ENCODE measurements around the gene CNTN5.

Gene CNTN5

GRCh38 chr11:99979042-99979441 is 958.3 kb downstream of the CNTN5 start:
- TF ChIP-seq CTCF (conservative IDR thresholded peaks at IDR 0.05), result no peak

DNA sequence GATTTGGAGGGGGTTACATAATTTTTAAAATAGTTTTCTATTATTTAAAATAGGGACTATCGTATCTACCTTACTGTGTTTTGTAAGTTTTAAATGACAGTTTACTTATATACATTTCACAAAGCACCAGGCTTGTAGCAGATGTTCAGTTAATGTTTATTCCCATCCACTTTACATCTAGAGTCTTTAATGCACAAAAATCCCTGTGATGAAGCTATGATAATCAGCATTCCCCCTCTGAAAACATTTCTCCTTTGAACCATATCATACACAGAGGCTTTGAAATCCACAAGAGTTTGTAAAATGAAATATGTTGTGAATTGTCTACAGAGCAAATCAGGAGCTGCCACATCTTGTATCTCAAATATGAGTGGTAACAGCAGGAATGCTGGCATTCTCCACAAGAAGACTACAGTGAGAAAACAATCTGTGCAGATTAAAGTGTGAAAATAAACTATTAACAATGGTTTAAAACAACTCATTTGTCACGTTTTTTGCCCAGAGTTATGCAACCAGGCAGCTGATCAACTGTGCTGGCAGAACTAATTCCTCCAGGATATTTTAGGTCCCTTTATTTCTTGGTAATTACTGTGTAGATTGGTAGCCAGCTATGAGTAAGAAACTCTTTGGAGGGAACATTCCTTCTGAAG is 967.2 kb downstream of the CNTN5 start:
- TF ChIP-seq CTCF (conservative IDR thresholded peaks at IDR 0.05), result no peak
- no peak overlapping the region for H3K27ac ChIP-seq

More at GRCh38 chr11:99979042-99979441, 958.3 kb downstream of the CNTN5 start:
- H3K27ac ChIP-seq, result no peak overlapping the region

GRCh38 chr11:99988471-99988837 is 967.7 kb downstream of the CNTN5 start:
- no peak for TF ChIP-seq CTCF (conservative IDR thresholded peaks at IDR 0.05)
- H3K27ac ChIP-seq, result no peak overlapping the region

- H3K27ac ChIP-seq, result no peak overlapping the region
- TF ChIP-seq CTCF (conservative IDR thresholded peaks at IDR 0.05), result no peak
Measured at GRCh38 chr11:100003985-100004384, 983.2 kb downstream of the CNTN5 start.

DNA sequence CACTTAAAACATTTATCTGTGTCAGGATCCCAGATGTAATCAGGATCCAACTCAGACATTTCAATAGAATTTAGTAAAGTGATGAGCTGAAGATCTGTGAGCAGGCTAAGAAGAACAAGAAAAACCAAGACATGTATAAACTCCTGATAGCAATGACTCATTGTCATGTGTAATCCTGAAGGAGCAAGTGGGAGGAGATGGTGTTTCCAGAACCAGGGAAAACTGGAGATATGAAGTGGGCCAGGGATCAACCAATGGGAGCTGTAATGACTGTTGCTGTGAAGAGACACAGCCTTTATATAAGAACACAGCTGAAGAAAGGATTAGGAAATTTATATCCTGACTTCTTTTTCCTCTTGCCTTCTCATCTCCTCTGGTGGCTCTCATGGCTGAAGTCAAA is 983.8 kb downstream of the CNTN5 start:
- H3K27ac ChIP-seq, result no peak overlapping the region
- no peak for TF ChIP-seq CTCF (conservative IDR thresholded peaks at IDR 0.05)

DNA sequence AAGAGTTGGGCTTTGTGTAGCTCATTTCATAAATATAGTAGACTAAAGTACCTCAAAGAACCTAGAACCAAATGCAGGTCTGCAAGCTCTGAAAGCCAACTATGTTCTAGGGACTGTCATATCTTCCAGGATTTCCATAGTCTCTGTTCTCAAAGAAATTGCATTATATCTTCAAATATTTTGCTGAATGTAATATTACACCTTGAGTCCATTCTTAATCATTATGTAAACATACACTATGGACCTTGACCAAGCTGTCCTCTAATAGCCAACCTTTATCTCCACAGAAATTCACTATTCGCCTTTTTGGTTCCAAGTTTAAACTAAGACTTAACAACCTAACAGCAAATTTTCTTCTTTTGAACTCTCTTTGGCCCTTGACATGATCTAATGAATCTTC is 987.7 kb downstream of the CNTN5 start:
- no peak for TF ChIP-seq CTCF (conservative IDR thresholded peaks at IDR 0.05)
- H3K27ac ChIP-seq, result no peak overlapping the region

DNA sequence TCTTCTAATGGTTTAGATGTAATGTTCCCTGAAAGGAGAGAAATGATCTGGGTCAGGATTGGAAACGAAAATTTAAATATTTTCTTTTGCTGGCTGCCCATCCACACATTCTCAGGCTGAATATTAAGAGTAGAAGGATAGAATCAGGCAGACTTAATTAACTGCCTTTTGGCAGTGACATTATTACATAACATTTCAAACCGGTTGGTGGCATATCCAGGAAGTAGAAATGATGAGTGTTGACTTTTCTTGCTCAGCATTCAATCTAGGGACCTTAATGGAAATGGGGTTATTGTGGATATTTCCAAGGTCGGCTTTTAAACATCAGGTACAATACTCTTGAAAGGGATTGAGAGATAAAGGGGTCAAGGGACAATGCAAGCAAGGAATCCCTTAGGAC is 989.0 kb downstream of the CNTN5 start:
- TF ChIP-seq CTCF (conservative IDR thresholded peaks at IDR 0.05), result no peak

More for the DNA sequence above, 989.0 kb downstream of the CNTN5 start:
- H3K27ac ChIP-seq, result no peak overlapping the region

Measured in VCaP (cell line).